Fibroblast of pulmonary artery (primary cell): ENCODE data around the gene MLKL.

Source experiments
- DNase-seq: peaks from one replicate; pipeline ENCODE4 v3.0.0-alpha.2; 2010; ENCODE audit warnings: low read depth
- H3K4me3 ChIP-seq: replicated peaks from 2 replicates; pipeline ENCODE4 v1.5.1; 2011; ENCODE audit warnings: low read depth, mild to moderate bottlenecking, control low read depth, low read length, moderate library complexity
- CTCF ChIP-seq: IDR thresholded peaks from 2 replicates; pipeline ENCODE4 v1.5.1; 2011; ENCODE audit warnings: mild to moderate bottlenecking, control low read depth, low read length, inconsistent platforms; ENCODE audit errors: missing control alignments

MLKL gene

GRCh38 chr16:74700438-74701225 is at the start of gene MLKL:
MLKL (minus strand) TSS chr16:74700862; CDS start chr16:74695757, 5,105 bp downstream.
- TF ChIP-seq CTCF, result no peak
- H3K4me3 ChIP-seq, result peak within 1 kb of the TSS; percentile 89
- DNase-seq, result peak; percentile 62

- DNase-seq, result no peak
- no peak for TF ChIP-seq CTCF
- H3K4me3 ChIP-seq, result no peak overlapping the region
These were observed 48.8 kb upstream of the MLKL start for GRCh38 chr16:74749291-74750055.

DNA sequence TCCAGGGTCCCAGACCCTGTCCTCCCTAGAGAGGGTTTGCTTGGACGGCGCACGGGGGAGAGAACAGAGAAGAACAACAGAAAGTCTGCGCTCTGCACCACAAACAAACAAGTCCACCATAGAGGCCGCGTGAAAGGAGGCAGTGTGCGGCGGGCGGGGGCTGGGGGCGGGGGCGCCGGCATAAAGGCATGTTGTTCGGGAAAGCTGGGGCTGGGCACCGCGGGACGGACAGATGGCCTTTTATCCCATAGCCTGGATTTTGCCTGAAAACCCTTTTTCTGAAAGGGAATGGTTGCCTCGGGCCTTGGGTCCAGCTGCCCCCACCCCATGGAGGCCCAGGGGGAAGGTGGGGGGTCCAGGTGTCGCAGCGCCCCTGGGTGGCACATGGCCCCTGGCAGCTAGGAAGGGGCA is 48.0 kb upstream of the MLKL start:
- DNase-seq, result no peak
- TF ChIP-seq CTCF, result no peak
- no peak overlapping the region for H3K4me3 ChIP-seq

GRCh38 chr16:74747716-74748615 is 47.3 kb upstream of the MLKL start:
- no peak for DNase-seq
- no peak overlapping the region for H3K4me3 ChIP-seq
- TF ChIP-seq CTCF, result no peak

- no peak for DNase-seq
- H3K4me3 ChIP-seq, result no peak overlapping the region
- TF ChIP-seq CTCF, result no peak
These were observed 45.3 kb upstream of the MLKL start for GRCh38 chr16:74745926-74746325.

- no peak overlapping the region for H3K4me3 ChIP-seq
- no peak for TF ChIP-seq CTCF
- DNase-seq, result no peak
These were observed 44.5 kb upstream of the MLKL start for GRCh38 chr16:74745109-74745615.
